Type B pancreatic cell (in vitro differentiated cells): ENCODE data around the gene ZSCAN5C. TPM values are rescaled to one million over a fixed set of nuclear protein-coding genes. Genes with fewer than 3 reads are reported as not detected.

Experiments used
- DNase-seq: peaks from one replicate; pipeline ENCODE4 v3.0.0; 2021; ENCODE audit warnings: mixed read lengths; ENCODE audit not compliant: unreplicated experiment; ENCODE audit errors: extremely low spot score
- H3K27ac Mint-ChIP-seq: 2 replicates; pipeline ENCODE4 v1.8.0; 2021; ENCODE audit warnings: mild to moderate bottlenecking, mixed read lengths
- H3K27me3 Mint-ChIP-seq: 2 replicates; pipeline ENCODE4 v1.8.0; 2021; ENCODE audit warnings: mixed read lengths
- H3K36me3 Mint-ChIP-seq: 2 replicates; pipeline ENCODE4 v1.8.0; 2021; ENCODE audit warnings: mixed read lengths
- H3K4me1 Mint-ChIP-seq: one replicate; pipeline ENCODE4 v1.8.0; 2021; ENCODE audit warnings: mixed read lengths; ENCODE audit not compliant: unreplicated experiment
- H3K4me3 Mint-ChIP-seq: 2 replicates; pipeline ENCODE4 v1.8.0; 2021; ENCODE audit warnings: mild to moderate bottlenecking, mixed read lengths
- H3K9me3 Mint-ChIP-seq: 2 replicates; pipeline ENCODE4 v1.8.0; 2021; ENCODE audit warnings: mixed read lengths
- CTCF ChIP-seq: fragments of 200-600 bp; sonication (generic); conservative IDR thresholded peaks from 2 replicates; pipeline ENCODE4 v1.5.0; 2021; ENCODE audit warnings: antibody characterized with exemption, mild to moderate bottlenecking
- long read RNA-seq: library from polyadenylated mRNA; unstranded; transcript quantifications from one replicate; pipeline ENCODE4 v2.0.0, GENCODE V29; 2020
- total RNA-seq: library from RNA; stranded (reverse); gene quantifications from 2 replicates; pipeline ENCODE4 v1.2.1, GENCODE V29; 2021; ENCODE audit warnings: low replicate concordance

ZSCAN5C gene
- total RNA-seq, result not detected in 2 replicates
- long read RNA-seq, result 0 reads

- DNase-seq, result no peak
- Mint-ChIP-seq H3K27ac (no peak within 1 kb of the TSS), H3K9me3 (no peaks in the 10 kb centered on the region), H3K27me3 (peaks cover 18% of the 10 kb centered on the region), H3K36me3 (no peaks in the 10 kb centered on the region), H3K4me1 (no peaks in the 10 kb centered on the region), H3K4me3 (no peak within 1 kb of the TSS)
- no peak for TF ChIP-seq CTCF
These were observed at the start of gene ZSCAN5C for GRCh38 chr19:56201973-56202372. ZSCAN5C (plus strand) TSS chr19:56202273; CDS start chr19:56205914, 3,641 bp downstream.

- no peak overlapping the region for H3K4me3 Mint-ChIP-seq
- no peaks in the 10 kb centered on the region for H3K27me3 Mint-ChIP-seq
- TF ChIP-seq CTCF, result no peak
- peak overlapping the region; percentile 36 for H3K27ac Mint-ChIP-seq
- DNase-seq, result no peak
- H3K36me3 Mint-ChIP-seq, result peaks cover 36% of the 10 kb centered on the region
- no peaks in the 10 kb centered on the region for H3K9me3 Mint-ChIP-seq
- peaks cover 17% of the 10 kb centered on the region for H3K4me1 Mint-ChIP-seq
These were observed 49.4 kb upstream of the ZSCAN5C start for GRCh38 chr19:56152644-56153043.

- H3K4me3 Mint-ChIP-seq, result no peak overlapping the region
These were observed 48.6 kb upstream of the ZSCAN5C start for GRCh38 chr19:56153507-56153906.

GRCh38 chr19:56155124-56155687 lies 46.9 kb upstream of the ZSCAN5C start:
- H3K27ac Mint-ChIP-seq, result no peak overlapping the region
- peak; percentile 60 for TF ChIP-seq CTCF
- H3K9me3 Mint-ChIP-seq, result no peaks in the 10 kb centered on the region
- no peak for DNase-seq
- H3K4me1 Mint-ChIP-seq, result peaks cover 17% of the 10 kb centered on the region
- H3K4me3 Mint-ChIP-seq, result no peak overlapping the region
- H3K36me3 Mint-ChIP-seq, result peaks cover 31% of the 10 kb centered on the region
- peaks cover 3% of the 10 kb centered on the region for H3K27me3 Mint-ChIP-seq

More at GRCh38 chr19:56153507-56153906, 48.6 kb upstream of the ZSCAN5C start:
- TF ChIP-seq CTCF, result no peak
- H3K4me1 Mint-ChIP-seq, result peaks cover 17% of the 10 kb centered on the region
- DNase-seq, result no peak
- H3K27ac Mint-ChIP-seq, result no peak overlapping the region
- peaks cover 32% of the 10 kb centered on the region for H3K36me3 Mint-ChIP-seq
- H3K9me3 Mint-ChIP-seq, result no peaks in the 10 kb centered on the region
- no peaks in the 10 kb centered on the region for H3K27me3 Mint-ChIP-seq

- Mint-ChIP-seq H3K4me1 (peaks cover 17% of the 10 kb centered on the region), H3K36me3 (peaks cover 27% of the 10 kb centered on the region), H3K9me3 (no peaks in the 10 kb centered on the region), H3K27me3 (peaks cover 3% of the 10 kb centered on the region), H3K4me3 (no peak overlapping the region), H3K27ac (no peak overlapping the region)
- no peak for TF ChIP-seq CTCF
- no peak for DNase-seq
These were observed 45.3 kb upstream of the ZSCAN5C start for GRCh38 chr19:56156768-56157167.
